ENCODE measurements around the gene GLCCI1.

- TF ChIP-seq FOXM1 (IDR thresholded peaks at IDR 0.05; ENCODE audit: borderline replicate concordance) (no peak), ZNF384 (IDR thresholded peaks at IDR 0.05) (no peak), SP1 (IDR thresholded peaks at IDR 0.05) (no peak), TARDBP (IDR thresholded peaks at IDR 0.05) (no peak), BHLHE40 (IDR thresholded peaks at IDR 0.05; ENCODE audit: borderline replicate concordance) (no peak)
Measured at GRCh38 chr7:8115547-8116402, 147.2 kb downstream of the GLCCI1 start.

All from HEK293T (cell line).